ENCODE data around the gene ZBTB32.
A peak's percentile ranks its signal among the peaks of the same experiment; 100 is the strongest.

Gene ZBTB32

DNA sequence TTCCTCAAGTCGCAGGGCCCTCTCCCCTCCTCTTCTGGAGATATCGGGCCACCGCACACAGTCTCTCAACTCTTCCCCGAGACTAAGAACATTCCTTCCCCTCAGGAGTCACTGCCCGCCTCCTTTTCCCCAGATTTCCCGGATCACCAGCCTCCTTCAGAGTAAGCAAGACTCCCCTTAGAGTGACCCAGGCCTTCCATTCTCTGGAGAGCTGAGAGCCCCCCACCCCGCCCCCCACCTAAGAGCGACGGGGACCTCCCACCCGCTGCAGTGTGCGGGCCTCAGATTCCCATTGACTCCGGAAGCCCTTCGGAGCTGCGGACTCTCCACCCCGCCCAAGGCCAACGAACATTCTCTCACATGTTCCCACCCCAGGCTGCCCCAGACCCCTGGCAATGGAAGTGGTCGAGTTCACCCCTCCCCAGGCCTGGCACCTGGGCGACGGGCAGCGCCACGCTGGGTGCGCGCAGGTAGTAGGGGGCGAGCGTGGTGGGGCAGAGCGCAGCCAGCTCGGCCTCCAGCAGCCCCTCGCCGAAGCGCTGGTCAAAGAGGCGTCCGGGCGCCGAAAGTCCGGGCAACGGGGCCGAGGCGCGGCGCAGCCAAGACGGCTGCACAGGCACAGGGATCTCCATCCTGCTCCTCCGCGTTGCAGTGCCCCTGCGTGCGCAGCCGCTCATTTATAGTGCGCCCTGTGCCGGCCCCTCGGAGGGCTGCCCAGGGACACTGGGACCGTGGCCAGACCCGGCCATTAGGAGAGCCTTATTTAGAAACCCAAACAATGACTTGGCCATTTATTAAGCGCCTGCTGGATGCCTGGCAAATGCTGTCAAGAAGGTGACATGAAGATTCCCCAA, 52.2 kb downstream of the ZBTB32 start, which contains the start of gene HSPB6:
TSS of gene HSPB6 (minus strand) at position 653 of the 854 bp plus-strand sequence. CDS start at position 632, 21 bp downstream.
- H3K27ac ChIP-seq, result peak within 1 kb of the TSS; percentile 85
- TF ChIP-seq, protein P1, sequence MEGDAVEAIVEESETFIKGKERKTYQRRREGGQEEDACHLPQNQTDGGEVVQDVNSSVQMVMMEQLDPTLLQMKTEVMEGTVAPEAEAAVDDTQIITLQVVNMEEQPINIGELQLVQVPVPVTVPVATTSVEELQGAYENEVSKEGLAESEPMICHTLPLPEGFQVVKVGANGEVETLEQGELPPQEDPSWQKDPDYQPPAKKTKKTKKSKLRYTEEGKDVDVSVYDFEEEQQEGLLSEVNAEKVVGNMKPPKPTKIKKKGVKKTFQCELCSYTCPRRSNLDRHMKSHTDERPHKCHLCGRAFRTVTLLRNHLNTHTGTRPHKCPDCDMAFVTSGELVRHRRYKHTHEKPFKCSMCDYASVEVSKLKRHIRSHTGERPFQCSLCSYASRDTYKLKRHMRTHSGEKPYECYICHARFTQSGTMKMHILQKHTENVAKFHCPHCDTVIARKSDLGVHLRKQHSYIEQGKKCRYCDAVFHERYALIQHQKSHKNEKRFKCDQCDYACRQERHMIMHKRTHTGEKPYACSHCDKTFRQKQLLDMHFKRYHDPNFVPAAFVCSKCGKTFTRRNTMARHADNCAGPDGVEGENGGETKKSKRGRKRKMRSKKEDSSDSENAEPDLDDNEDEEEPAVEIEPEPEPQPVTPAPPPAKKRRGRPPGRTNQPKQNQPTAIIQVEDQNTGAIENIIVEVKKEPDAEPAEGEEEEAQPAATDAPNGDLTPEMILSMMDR (conservative IDR thresholded peaks at IDR 0.05), result no peak

DNA sequence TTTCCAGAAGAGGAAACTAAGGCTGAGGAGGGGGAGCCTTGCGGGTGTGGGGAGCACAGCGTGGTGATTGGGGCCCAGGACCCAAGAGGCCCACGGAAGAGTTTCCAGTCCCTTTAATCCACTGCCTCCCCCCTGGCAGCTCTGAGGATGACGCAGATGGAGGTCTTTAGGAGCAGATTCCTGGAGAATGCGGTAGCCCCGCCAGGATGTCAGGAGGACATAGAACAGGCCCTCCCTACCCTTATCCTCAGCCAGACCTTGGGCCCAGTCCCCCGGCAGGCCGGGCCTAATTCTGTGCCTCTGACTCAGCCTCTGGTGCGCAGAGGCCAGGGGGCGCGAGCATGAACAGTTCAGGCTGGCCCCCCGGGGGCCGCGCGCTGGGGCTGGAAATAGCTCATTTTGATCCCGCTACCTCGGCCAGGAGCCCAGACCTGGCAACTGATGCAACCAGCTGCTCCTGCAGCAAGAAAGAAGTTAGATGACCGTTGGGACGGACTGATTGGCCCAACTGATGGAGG, 52.9 kb downstream of the ZBTB32 start:
- peak overlapping the region; percentile 85 for H3K27ac ChIP-seq
- TF ChIP-seq, protein P1 (conservative IDR thresholded peaks at IDR 0.05), result no peak

DNA sequence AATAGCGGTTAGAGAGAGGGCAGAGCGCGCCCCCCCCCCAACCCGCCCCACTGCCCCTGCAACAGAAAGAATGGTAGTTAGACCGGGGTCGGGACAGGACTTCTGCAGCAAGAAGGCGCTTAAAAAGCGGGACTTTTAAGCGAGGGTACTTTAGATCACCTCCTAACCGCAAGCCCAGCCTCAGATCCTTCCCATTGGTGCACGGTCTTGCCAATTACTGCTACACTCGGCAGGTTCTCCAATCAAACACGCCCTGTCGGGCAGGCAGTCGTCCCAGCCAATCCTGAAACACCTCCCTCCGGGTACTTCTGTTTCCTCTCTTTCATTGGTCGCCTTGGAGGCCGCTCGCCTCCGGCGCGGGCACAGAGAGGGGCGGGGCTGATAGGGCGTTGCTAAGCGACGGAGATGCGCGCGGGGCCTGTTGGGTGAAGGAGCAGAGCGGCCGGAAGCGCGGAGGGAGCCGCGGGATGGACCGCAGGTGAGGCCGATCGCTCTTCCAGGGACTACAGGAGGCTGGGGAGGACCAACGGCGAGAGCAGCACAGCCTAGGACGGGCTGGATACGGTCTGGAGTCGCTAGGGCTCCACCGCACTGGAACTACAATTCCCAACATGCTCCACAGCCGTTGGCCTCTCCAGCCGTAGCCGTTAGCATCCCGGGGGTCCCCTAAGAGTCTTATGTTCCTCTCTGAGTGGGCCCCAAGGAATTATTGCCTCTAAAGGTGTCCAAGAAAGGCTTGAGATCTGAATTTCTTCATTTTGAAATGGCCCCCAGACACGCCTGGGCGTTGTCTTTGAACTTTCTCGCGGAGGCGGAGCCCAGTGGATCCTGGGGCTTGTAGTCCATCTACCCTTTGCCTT, 53.6 kb downstream of the ZBTB32 start, which contains the start of gene PROSER3:
TSS of gene PROSER3 (plus strand) at position 428 of the 860 bp plus-strand sequence. CDS start at position 468, 40 bp downstream.
- peak within 1 kb of the TSS; percentile 85 for H3K27ac ChIP-seq
- TF ChIP-seq, protein P1 (conservative IDR thresholded peaks at IDR 0.05), result no peak

DNA sequence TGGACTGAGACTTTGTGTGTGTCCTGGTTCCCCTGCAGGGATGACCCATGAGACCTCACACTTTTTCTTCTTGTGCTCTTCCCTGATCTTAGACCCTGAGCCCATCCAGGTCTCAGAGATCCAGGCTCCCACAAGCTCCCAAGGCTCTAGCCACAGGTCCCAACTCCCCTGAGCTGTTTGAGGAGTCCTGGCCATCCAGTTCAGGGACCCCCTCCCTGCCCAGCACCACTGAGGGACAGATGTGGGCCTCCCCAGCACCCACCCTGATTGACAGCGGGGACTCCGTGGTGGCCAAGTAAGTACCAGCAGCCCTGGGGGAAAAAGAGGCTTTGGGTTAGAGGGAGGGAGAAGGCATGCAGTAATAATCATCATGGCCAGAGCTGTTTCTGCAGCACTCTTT, 55.3 kb downstream of the ZBTB32 start:
- no peak overlapping the region for H3K27ac ChIP-seq
- TF ChIP-seq, protein P1 (conservative IDR thresholded peaks at IDR 0.05), result no peak

DNA sequence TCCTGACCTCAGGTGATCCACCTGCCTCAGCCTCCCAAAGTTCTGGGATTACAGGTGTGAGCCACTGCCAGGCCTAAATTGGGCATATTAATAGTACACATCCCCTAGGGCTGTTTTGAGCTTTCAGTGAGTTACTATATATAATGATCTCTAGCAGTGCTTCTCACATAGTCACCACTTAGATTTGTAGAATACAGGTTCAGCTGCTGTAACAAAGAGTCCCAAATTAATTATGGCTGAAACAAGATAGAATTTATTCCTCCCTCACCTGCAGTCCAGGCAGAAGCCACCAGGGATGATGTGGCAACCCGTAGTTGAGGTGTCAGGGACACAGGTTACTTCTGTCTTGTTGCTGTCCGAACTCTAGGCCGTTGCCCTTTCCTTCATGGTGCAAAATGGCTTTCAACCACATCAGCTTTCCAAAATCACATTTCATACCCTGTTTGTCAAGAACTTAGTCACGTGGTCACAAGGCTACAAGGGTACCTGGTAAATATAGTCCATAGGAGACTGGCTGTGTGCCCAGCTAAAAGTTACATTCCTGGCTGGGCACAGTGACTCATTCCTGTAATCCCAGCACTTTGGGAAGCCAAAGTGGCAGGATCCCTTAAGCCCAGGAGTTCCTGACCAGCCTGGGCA, 56.5 kb downstream of the ZBTB32 start:
- TF ChIP-seq, protein P1 (conservative IDR thresholded peaks at IDR 0.05), result no peak
- no peak overlapping the region for H3K27ac ChIP-seq

DNA sequence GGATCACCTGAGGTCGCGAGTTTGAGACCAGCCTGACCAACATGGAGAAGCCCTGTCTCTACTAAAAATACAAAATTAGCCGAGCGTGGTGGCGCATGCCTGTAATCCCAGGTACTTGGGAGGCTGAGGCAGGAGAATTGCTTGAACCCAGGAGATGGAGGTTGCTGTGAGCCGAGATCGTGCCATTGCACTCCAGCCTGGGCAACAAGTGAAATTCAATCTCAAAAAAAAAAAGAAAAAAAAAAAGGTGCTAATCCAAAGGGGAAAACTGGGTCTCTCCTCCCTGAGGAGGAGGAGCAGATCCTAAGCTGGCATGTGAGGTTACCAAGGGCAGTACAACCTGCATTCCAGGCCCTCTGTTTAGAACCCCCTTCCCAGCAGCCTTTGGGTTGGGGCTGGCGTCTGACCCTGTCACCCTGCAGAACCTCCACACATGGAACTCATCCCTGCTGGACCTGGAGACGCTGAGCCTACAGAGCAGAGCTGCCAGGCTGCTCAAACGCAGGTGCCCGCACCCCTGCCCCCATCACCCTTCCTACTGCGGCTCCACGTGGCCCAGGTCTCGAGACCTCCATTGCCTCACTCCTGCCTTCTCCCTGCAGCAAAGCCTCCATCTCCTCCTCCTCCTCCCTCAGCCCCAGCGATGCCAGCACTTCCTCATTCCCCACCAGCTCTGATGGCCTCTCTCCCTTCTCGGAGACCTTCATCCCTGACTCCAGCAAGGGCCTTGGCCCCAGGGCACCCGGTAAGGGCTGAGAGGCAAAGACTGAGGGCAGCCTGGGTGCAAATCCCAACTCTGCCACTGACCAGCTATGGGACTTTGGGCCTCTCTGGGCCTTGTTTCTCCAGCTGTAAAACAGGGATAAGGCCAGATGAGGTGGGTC, 60.3 kb downstream of the ZBTB32 start:
- H3K27ac ChIP-seq, result no peak overlapping the region
- TF ChIP-seq, protein P1 (conservative IDR thresholded peaks at IDR 0.05), result no peak
